Nephron (organoid): Measurements from ENCODE around the gene C1orf105.

Experiments
- H3K27ac Mint-ChIP-seq, 3 experiments: 2 replicates each; pipeline ENCODE4 v1.8.0; 2020; ENCODE audit warnings: mixed read lengths in 3 of 3, mild to moderate bottlenecking in 2 of 3, moderate library complexity in 1 of 3
- H3K27me3 Mint-ChIP-seq: 2 replicates; pipeline ENCODE4 v1.8.0; 2021; ENCODE audit warnings: low read depth, mild to moderate bottlenecking, moderate library complexity, mixed read lengths
- H3K36me3 Mint-ChIP-seq: 2 replicates; pipeline ENCODE4 v1.8.0; 2020; ENCODE audit warnings: low read depth, mixed read lengths
- H3K4me1 Mint-ChIP-seq: 2 replicates; pipeline ENCODE4 v1.8.0; 2020; ENCODE audit warnings: mixed read lengths
- H3K4me3 Mint-ChIP-seq, 3 experiments: 2 replicates each; pipeline ENCODE4 v1.8.0; 2020; ENCODE audit warnings: mild to moderate bottlenecking in 3 of 3, mixed read lengths in 3 of 3, moderate library complexity in 2 of 3
- H3K9me3 Mint-ChIP-seq: 2 replicates; pipeline ENCODE4 v1.8.0; 2020; ENCODE audit warnings: mixed read lengths
- TF ChIP-seq, protein P1 (sequence below), 3 experiments: fragments of 200-600 bp; sonication (generic); IDR thresholded peaks; one replicate each; pipeline ENCODE4 v1.5.0; 2021; ENCODE audit warnings: antibody characterized with exemption in 3 of 3; ENCODE audit not compliant: unreplicated experiment in 3 of 3

C1orf105 gene

DNA sequence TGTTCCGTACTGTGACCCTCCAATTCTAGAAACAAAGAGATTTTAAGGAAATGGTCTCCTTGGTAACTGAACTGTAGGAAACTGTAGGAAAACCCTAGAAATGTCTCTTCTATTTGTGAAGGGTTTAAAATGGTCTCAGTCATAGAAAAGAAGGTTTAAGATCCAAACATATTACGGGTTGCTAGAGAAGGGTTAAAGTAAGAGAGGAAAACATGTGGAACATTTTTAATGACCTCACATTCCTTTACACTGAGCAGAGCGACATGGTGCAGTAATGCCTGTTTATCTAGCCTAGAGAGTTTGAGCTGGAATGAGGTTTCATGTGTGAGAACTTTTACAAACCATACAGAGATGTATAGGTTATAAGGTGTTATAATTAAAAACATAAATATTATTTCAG is 36.9 kb upstream of the C1orf105 start:
- H3K9me3 Mint-ChIP-seq = no peaks in the 10 kb centered on the region
- TF ChIP-seq, protein P1, sequence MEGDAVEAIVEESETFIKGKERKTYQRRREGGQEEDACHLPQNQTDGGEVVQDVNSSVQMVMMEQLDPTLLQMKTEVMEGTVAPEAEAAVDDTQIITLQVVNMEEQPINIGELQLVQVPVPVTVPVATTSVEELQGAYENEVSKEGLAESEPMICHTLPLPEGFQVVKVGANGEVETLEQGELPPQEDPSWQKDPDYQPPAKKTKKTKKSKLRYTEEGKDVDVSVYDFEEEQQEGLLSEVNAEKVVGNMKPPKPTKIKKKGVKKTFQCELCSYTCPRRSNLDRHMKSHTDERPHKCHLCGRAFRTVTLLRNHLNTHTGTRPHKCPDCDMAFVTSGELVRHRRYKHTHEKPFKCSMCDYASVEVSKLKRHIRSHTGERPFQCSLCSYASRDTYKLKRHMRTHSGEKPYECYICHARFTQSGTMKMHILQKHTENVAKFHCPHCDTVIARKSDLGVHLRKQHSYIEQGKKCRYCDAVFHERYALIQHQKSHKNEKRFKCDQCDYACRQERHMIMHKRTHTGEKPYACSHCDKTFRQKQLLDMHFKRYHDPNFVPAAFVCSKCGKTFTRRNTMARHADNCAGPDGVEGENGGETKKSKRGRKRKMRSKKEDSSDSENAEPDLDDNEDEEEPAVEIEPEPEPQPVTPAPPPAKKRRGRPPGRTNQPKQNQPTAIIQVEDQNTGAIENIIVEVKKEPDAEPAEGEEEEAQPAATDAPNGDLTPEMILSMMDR (IDR thresholded peaks at IDR 0.05; ENCODE audit: unreplicated experiment in 3 of 3) = no peak
- peak overlapping the region; percentile 98 to 100 (median 99) for H3K27ac Mint-ChIP-seq
- H3K4me1 Mint-ChIP-seq = peaks cover 76% of the 10 kb centered on the region
- H3K4me3 Mint-ChIP-seq = peak overlapping the region in 2 of 3 experiments; percentile 31 to 68
- H3K36me3 Mint-ChIP-seq = peaks cover 8% of the 10 kb centered on the region
- H3K27me3 Mint-ChIP-seq = no peaks in the 10 kb centered on the region

DNA sequence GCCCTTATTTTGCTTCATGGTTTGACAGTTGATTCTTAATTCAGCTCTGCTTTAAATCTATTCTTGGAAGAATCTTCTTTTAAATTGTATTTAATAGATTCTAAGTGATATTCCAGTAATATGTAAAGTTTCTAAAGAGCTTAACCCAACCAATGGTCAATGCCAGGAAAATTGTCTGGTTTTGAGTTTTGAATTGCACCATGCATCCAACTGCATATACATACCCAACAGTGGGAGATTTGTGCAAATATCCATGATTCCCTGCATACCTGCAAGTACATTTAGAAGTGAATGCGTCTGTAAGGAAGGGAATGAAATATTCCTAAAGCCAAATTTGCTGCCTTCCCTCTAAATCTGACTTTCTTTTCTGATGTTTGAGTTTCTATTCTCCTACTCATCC is 35.8 kb upstream of the C1orf105 start:
- peak overlapping the region; percentile 98 to 100 (median 99) for H3K27ac Mint-ChIP-seq
- no peak overlapping the region for H3K4me3 Mint-ChIP-seq
- H3K4me1 Mint-ChIP-seq = peaks cover 76% of the 10 kb centered on the region
- TF ChIP-seq, protein P1 (IDR thresholded peaks at IDR 0.05; ENCODE audit: unreplicated experiment in 3 of 3) = no peak
- no peaks in the 10 kb centered on the region for H3K27me3 Mint-ChIP-seq
- peaks cover 4% of the 10 kb centered on the region for H3K36me3 Mint-ChIP-seq
- H3K9me3 Mint-ChIP-seq = no peaks in the 10 kb centered on the region

DNA sequence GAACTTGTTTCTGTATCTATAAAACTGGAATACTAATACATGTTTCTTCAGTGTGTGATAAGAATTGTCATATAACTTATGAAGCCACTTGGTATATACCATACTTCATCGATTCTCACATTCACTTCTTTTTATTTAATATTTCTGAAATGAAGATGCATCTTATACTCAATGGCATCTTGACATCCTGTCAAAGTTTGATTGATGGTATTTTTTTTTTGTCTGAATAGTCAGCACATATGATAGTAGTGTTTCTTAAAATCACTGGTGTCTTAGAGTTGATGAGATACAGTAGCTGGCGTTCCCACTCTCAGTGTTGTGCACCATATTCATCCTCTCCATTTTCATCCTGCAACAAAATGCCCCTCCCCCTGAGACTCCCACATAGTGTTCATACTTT is 34.4 kb upstream of the C1orf105 start:
- Mint-ChIP-seq H3K4me1 (peaks cover 79% of the 10 kb centered on the region), H3K27ac (peak overlapping the region; percentile 98 to 100 (median 99)), H3K4me3 (no peak overlapping the region), H3K36me3 (peaks cover 4% of the 10 kb centered on the region), H3K9me3 (no peaks in the 10 kb centered on the region), H3K27me3 (no peaks in the 10 kb centered on the region)
- TF ChIP-seq, protein P1 (IDR thresholded peaks at IDR 0.05; ENCODE audit: unreplicated experiment in 3 of 3) = no peak

DNA sequence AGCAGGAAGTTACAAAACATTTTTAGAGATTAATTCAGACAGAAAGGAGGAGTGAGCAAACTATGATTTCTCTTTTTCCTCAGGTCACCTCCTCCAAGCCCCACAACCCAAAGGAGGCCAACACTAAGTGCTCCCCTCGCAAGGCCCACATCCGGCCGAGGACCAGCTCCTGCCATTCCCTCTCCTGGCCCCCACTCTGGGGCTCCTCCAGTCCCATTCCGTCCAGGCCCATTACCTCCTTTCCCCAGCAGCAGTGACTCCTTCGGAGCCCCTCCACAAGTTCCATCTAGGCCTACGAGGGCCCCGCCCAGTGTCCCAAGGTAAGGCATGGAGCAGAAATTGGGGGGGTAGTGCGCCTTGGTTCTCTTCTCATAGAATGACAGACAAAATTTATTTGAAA is 32.0 kb upstream of the C1orf105 start:
- peaks cover 6% of the 10 kb centered on the region for H3K36me3 Mint-ChIP-seq
- peak overlapping the region; percentile 98 to 99 (median 99) for H3K27ac Mint-ChIP-seq
- H3K4me1 Mint-ChIP-seq = peaks cover 78% of the 10 kb centered on the region
- no peaks in the 10 kb centered on the region for H3K27me3 Mint-ChIP-seq
- no peak overlapping the region for H3K4me3 Mint-ChIP-seq
- TF ChIP-seq, protein P1 (IDR thresholded peaks at IDR 0.05; ENCODE audit: unreplicated experiment in 3 of 3) = no peak
- no peaks in the 10 kb centered on the region for H3K9me3 Mint-ChIP-seq

DNA sequence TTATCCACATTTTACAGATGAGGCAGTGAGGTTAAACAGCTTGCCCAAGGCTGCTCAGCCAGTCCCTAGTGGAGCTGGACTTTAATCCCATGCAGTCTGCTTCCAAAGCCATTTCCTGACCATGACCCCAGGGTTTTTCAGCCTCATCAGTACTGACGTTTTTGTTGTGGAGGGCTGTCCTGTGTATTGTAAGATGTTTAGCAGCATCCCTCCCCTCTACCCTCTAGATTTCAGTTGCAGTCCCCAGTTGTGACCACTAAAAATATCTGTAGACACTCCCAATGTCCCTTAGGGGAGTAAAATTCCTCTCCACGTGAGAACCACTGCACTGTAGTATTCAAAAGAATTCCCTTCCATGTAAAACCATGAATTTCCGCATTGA is 30.2 kb upstream of the C1orf105 start:
- no peaks in the 10 kb centered on the region for H3K9me3 Mint-ChIP-seq
- TF ChIP-seq, protein P1 (IDR thresholded peaks at IDR 0.05; ENCODE audit: unreplicated experiment in 3 of 3) = no peak
- H3K36me3 Mint-ChIP-seq = peaks cover 12% of the 10 kb centered on the region
- peak overlapping the region in 2 of 3 experiments; percentile 36 to 38 for H3K4me3 Mint-ChIP-seq
- peak overlapping the region; percentile 98 to 99 (median 99) for H3K27ac Mint-ChIP-seq
- peaks cover 77% of the 10 kb centered on the region for H3K4me1 Mint-ChIP-seq
- H3K27me3 Mint-ChIP-seq = no peaks in the 10 kb centered on the region
